Left kidney (tissue), 2 donors: ENCODE results near the gene CLNK. TPM values are rescaled to one million over a fixed set of nuclear protein-coding genes. Genes with fewer than 3 reads are reported as not detected.

Source experiments
- DNase-seq: peaks from one replicate; pipeline ENCODE4 v3.0.0-alpha.2; 2013
- polyA plus RNA-seq: library from polyadenylated mRNA; unstranded; fragments of 120-200 nt; gene quantifications from one replicate; pipeline ENCODE4 v1.2.1, GENCODE V29; 2013; ENCODE audit not compliant: insufficient read length

Gene CLNK
- polyA plus RNA-seq, 1 donor: 0.91 TPM

- no peak for DNase-seq
Measured at GRCh38 chr4:10521424-10521823, 163.1 kb downstream of the CLNK start.

- DNase-seq: no peak
Measured at GRCh38 chr4:10509733-10510132, 174.8 kb downstream of the CLNK start.

GRCh38 chr4:10506077-10506476, 178.5 kb downstream of the CLNK start:
- no peak for DNase-seq

DNA sequence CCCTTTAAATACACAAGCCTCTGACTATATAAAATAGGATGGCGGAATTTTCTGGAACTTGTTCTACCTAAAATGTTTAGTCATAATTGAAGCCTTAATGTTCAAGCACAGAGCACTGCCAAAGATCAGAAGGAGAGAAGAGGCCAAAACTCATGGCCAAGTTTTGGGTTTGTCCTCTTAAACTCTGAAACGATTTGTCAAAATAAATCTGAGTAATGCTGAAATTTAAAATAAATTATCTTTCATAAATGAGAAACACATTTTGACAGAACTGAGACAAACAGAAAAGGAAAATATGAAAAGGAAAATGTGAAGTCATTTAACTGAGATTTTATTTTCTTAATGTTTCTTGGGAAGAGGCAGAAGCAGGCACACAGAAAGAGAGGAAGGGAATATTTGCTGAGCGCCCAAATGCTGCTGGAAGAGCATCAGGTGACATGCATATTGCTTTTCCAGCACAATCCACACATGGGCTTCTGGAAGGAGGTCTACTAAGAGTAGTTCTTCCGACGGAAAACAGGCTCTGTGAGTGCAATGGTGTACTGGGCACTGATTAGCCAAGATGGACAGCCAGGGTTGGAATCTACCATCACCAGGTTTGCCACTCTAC, 179.9 kb downstream of the CLNK start:
- no peak for DNase-seq

DNA sequence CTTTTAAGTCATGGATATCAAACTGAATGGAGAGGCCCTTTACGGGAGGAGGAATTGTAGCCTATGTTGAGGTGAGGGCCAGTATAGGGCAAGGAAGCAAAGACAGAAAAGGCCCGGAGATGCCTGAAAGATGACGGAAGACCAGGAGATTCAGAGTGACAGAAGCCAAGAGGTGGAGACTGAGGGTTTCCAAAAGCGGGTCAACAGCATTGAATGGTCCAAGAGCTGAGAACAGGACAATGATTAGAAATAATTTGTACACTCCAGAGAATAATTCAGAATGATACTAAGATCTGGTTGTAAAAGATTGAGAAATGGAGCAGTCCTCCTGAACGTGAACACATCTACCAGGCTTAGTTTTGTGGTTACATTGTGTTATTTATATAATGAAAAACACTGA, 181.9 kb downstream of the CLNK start:
- DNase-seq: no peak

DNA sequence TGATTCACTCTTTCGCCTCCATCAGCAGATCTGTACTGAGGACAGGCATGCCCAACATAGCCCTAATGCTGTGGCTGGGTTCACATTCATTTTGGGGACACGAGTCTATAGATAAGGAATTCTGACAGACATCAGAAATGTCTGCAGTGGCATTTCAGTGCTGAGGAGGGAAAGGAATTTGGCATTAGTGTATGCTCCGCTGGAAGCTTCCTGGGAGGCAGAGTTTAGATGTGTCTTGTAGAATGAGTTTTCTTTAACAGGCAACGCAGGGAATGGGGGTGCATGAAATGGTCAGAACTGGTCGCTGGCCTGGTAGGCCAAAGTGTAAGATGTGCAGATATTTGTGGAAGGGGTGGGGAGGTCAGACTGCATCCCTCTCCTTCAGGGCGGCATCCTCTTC, 183.8 kb downstream of the CLNK start:
- DNase-seq: no peak

DNA sequence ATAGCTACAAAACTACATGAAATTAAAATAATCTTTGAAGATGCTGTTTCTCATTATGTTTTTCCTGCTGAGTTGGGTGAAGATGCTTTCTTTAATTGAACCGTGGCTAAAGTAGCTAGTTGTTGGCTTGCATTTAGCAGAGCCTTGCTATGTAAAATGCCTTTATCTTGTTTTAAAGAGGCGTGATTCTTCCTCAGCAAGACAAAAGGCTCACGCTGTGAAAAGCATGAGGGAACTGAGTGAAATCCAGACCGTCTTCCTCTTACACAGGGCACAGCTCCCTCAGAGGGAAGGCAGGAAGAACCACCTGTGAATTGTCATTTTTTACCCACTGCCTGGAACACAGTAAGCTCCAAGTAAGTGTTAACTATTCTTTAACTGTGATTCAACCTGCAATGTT, 188.4 kb downstream of the CLNK start:
- DNase-seq: no peak

DNA sequence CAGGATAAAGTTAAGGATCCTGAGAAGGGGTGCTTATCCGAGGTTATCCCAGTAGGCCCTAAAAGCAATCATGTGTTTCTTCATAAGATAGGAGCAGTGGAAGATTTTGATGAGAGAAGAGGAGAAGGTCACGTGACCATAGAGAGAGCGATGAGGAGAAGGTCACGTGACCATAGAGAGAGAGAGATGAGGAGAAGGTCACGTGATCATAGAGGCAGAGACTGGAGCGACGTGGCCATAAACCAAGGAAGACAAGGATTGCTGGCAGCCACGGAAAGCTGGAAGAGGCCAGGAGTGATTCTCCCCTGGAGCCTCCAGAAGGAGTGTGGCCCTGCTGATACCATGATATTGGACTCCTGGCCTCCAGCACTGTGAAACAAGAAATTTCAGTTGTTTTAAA, 188.9 kb downstream of the CLNK start:
- DNase-seq: no peak

DNA sequence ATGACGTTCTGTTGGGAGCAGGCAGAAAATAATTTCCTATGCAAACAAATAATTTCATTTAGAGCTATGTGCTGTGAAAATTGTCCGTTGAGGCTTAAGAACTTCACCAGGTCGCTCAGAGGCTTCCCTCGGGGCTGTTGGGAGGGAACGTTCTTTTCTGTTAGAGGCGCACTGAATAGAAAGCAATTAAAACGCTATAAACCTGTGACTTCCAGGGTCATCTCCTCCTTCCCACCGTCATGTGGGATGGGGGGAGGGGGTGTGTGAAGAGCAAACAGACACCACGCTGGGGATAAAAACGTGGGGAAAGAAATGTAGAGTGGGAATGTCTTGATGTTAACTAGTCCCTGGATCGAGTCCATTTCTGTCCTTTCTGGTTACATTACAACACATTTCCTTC, 192.1 kb downstream of the CLNK start:
- DNase-seq: peak; percentile 7

- no peak for DNase-seq
Measured at GRCh38 chr4:10491401-10491800, 193.2 kb downstream of the CLNK start.

- DNase-seq: no peak
Measured at GRCh38 chr4:10490996-10491395, 193.6 kb downstream of the CLNK start.

DNA sequence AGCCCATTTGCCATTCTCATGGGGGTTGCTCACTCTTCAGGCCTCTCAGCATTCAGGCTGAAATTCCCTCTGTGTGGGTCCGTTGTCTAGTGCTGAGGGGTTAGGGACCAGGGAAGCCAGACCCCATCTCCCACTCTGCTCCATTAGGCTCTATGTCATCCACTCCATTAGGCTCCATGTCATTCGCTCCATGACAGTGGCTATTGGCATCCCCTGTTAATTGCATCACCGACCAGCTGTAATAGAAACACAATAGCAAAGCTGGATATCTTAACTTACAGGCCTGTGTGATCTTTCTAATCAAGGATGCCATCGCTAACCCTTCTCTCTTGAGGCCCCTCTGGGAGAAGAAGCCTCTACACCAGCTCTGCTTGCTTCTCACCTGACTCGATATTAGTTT, 201.7 kb downstream of the CLNK start:
- no peak for DNase-seq

- no peak for DNase-seq
Measured at GRCh38 chr4:10480616-10481015, 204.0 kb downstream of the CLNK start.

- DNase-seq: no peak
Measured at GRCh38 chr4:10478621-10479020, 205.9 kb downstream of the CLNK start.

GRCh38 chr4:10470505-10470904, 214.1 kb downstream of the CLNK start:
- no peak for DNase-seq

- no peak for DNase-seq
Measured at GRCh38 chr4:10466161-10466560, 218.4 kb downstream of the CLNK start.

GRCh38 chr4:10462876-10463275, 221.7 kb downstream of the CLNK start:
- DNase-seq: no peak

GRCh38 chr4:10461850-10462400, 222.6 kb downstream of the CLNK start:
- no peak for DNase-seq

GRCh38 chr4:10461091-10461849, 223.3 kb downstream of the CLNK start:
- DNase-seq: peak; percentile 69

DNA sequence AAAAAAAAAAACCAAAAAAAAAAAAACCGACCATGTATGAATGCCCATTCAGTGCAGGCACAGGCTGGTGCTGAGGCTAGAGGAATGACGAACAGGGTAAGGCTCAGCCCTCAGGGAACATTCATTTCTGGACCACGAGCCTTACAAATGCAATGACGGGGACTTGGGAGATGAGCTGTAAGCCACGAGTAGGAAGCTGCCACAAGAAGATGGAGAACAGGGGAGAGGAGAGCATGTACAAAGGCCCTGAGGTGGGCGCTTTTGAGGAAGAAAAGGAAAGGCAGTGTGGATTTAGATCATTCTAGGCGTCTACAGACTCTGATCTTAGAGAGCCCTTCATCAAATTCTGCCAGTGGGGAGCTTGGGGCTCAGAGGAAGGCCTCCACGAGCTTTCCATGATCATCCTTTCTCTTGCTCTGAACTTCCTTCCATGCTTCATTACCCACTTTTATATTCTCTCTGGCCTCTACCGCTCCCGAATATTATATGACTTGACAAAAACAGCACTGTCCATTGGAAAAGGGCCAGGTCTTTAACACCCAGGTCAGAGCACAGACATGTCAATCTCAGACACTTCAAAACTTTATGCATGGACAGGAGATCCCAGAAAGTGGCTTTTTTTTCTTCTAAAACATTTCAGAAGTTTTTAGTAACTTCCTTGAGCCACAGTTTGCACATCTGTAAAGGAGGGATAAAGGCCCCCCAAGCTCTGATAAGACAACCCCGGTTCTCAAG, 224.1 kb downstream of the CLNK start:
- no peak for DNase-seq

DNA sequence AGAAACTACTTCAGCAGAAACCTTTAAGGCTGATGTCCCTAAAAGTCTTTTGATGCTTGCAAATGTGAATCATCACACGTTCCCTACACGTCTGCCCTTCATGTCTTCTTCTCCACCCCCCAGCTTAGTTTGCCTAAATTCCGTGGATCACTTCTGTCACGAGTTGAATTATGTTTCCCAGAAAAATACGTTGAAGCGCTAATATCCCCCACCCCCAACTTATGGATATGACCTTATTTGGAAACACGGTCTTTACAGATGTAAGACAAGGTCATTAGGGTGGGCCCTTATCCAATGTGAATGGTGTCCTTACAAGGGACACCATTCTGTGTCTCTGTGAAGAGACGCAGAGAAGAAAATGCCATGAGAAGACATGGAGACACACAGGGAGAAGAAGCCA, 225.3 kb downstream of the CLNK start:
- DNase-seq: no peak

DNA sequence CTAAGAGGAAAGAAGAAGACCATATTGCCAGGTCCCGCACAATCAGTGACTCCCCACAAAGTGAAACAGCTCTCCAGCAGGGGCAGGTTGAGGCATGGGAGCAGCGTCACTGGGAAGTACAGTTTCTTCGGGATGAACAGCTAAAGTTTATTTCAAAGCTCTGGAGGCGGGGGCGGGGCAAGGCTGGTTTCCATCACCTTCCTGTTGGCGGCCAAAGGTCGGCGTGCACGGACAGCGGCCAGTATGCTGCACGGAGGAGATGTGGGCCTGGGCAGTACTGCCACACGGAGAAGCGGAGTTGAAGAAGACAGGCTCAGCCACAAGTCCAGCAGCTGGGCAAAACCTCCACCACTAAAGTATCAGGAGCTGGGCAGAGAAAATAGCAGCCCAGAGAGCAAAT, 226.4 kb downstream of the CLNK start:
- DNase-seq: no peak

- peak; percentile 78 for DNase-seq
Measured at GRCh38 chr4:10457255-10457801, 227.2 kb downstream of the CLNK start, which contains the start of gene ZNF518B. Gene ZNF518B (minus strand): TSS chr4:10457426. CDS start chr4:10446328, 11,098 bp downstream.
